Stomach (tissue), 4 donors: ENCODE data around the gene SLC30A10.
"Not testable (repeated sequence)": the region's sequence is repeated elsewhere in the genome, so short reads cannot be mapped to it uniquely, and the experiment has no call there.

Source experiments
- CTCF ChIP-seq, 7 experiments: fragments of 450-650 bp in 4 of 7; fragments of 200-600 bp in 3 of 7; sonication (generic) in 3 of 7; IDR thresholded peaks; one replicate each; pipeline ENCODE4 v1.5.1; 2016 to 2019; ENCODE audit warnings: antibody characterized with exemption in 7 of 7, control low read depth in 2 of 7, mild to moderate bottlenecking in 1 of 7
- POLR2AphosphoS5 ChIP-seq, 3 donors: sonication (generic); formaldehyde crosslinking; IDR thresholded peaks; one replicate each; pipeline ENCODE4 v1.6.1; 2016; ENCODE audit warnings: antibody characterized with exemption in 3 of 3

GRCh38 chr1:219888667-219889066 is 39.7 kb downstream of the SLC30A10 start:
- not testable (repeated sequence) for TF ChIP-seq POLR2AphosphoS5, CTCF (IDR thresholded peaks at IDR 0.05)
